MCF 10A (cell line): Measurements from ENCODE around the gene ADAMTS6. TPM values are rescaled to one million over a fixed set of nuclear protein-coding genes. Genes with fewer than 3 reads are reported as not detected.

Experiments
- BruUV-seq: library from RNA; stranded (reverse); fragments of 400-500 nt; replicated peaks from 2 replicates; lab custom pipeline; 2021; lab: Mats Ljungman, UMichigan
- CTCF ChIA-PET: fragments of 300-600 bp; sonication (Branson Sonifier 250); formaldehyde crosslinking; extraction: SDS; loops from one replicate; lab custom pipeline; 2021; ENCODE audit warnings: antibody characterized with exemption, inconsistent platforms; lab: Yijun Ruan, JAX
- POLR2A ChIA-PET: fragments of 300-600, 350-650 bp; sonication (Branson Sonifier 250); formaldehyde crosslinking; extraction: SDS; loops from one replicate; lab custom pipeline; 2020; ENCODE audit warnings: antibody characterized with exemption, inconsistent platforms; lab: Yijun Ruan, JAX
- DNase-seq: peaks from one replicate; pipeline ENCODE4 v3.0.0-alpha.2; 2018; ENCODE audit not compliant: unreplicated experiment
- H3K27ac Mint-ChIP-seq: one replicate; pipeline ENCODE4 v1.8.0; 2022; ENCODE audit warnings: mild to moderate bottlenecking, low read depth, mixed read lengths; ENCODE audit not compliant: unreplicated experiment
- H3K27me3 Mint-ChIP-seq: one replicate; pipeline ENCODE4 v1.8.0; 2022; ENCODE audit warnings: mixed read lengths; ENCODE audit not compliant: insufficient read depth, unreplicated experiment
- H3K36me3 Mint-ChIP-seq: one replicate; pipeline ENCODE4 v1.8.0; 2022; ENCODE audit warnings: mild to moderate bottlenecking, moderate library complexity, mixed read lengths; ENCODE audit not compliant: insufficient read depth, unreplicated experiment
- H3K4me1 Mint-ChIP-seq: one replicate; pipeline ENCODE4 v1.8.0; 2022; ENCODE audit warnings: mixed read lengths; ENCODE audit not compliant: insufficient read depth, unreplicated experiment
- H3K4me3 Mint-ChIP-seq: one replicate; pipeline ENCODE4 v1.8.0; 2022; ENCODE audit warnings: mild to moderate bottlenecking, moderate library complexity, mixed read lengths; ENCODE audit not compliant: unreplicated experiment
- H3K9me3 Mint-ChIP-seq: one replicate; pipeline ENCODE4 v1.8.0; 2022; ENCODE audit warnings: mixed read lengths; ENCODE audit not compliant: unreplicated experiment
- CTCF ChIP-seq: fragments of 200-600 bp; IDR thresholded peaks from one replicate; pipeline ENCODE4 v1.8.0; 2022; ENCODE audit warnings: antibody characterized with exemption, mild to moderate bottlenecking; ENCODE audit not compliant: unreplicated experiment
- intact Hi-C: fragments of 100-400 bp; cut with micrococcal nuclease; formaldehyde crosslinking; loops from 2 replicates; pipeline ENCODE4 v1.14.1; 2022
- total RNA-seq: library from RNA; stranded (reverse); gene quantifications from 2 replicates; pipeline ENCODE4 v1.2.3, GENCODE V29; 2022

ADAMTS6 gene
- total RNA-seq, 1 experiment from 2014 or later: 17.8 TPM

GRCh38 chr5:65468633-65469032 is 13.1 kb downstream of the ADAMTS6 start:
- Mint-ChIP-seq H3K27me3 (no peaks in the 10 kb centered on the region), H3K36me3 (peaks cover 7% of the 10 kb centered on the region), H3K9me3 (no peaks in the 10 kb centered on the region), H3K4me3 (no peak overlapping the region), H3K4me1 (peaks cover 9% of the 10 kb centered on the region), H3K27ac (no peak overlapping the region)
- DNase-seq: no peak
- ChIA-PET POLR2A (interaction anchor here (0.5 to 1.2 kb wide), 3 partner anchors 14 to 492 kb away, joined by 3 to 4 read pairs (median 3); no protein-coding TSS in a partner anchor), CTCF (interaction anchor here (0.7 kb wide), 1 partner anchor 17 kb away, joined by 3 read pairs; no protein-coding TSS in a partner anchor)
- no TSS peak for BruUV-seq
- intact Hi-C loops: no loop called here
- TF ChIP-seq CTCF: no peak

DNA sequence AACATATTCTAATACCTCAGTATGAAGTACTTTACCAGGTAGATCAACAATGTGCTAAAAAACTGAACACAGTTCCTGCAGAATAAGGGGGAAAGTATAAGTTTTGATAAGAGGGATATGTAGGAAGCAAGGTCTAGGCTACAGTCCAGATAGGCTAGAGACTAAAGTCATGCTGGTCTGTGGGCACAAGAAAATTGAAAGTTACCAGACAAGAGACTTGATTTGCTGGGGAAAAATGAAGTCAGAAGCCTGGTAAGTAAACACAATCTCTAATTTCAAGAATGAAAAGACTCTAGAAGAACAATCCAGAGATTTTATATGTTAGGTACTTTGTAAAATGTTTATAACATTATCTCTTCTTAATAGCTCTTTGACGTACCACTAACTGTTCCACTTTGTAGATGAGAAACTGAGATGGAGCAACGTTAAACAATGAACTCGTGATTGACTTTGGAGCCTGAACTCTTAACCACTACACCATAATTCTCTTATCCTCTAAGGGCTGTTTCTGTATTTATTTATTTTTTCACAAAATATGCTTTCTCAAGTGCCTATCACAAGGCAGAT is 19.5 kb downstream of the ADAMTS6 start:
- intact Hi-C loops: no loop called here
- BruUV-seq: no TSS peak
- no peak overlapping the region for H3K27ac Mint-ChIP-seq

DNA sequence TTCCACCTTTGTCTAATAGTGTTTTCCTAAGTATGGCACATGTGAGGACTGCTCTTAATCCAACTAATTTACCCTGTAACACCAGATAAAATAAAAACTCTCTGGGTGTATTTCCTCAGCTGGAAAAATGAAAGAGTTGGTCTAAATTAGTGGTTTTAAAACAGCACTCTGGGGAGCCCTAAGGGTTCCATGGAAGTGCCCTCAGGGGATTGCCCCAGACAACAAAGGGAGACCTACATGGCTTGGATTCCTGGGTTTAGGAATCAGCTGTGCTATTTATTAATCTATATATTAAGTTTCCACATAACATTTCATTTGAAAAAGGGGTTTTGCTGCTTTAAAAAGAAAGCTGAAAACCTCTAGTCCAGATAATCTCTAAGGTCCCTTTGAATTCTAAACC is 20.2 kb downstream of the ADAMTS6 start:
- ChIA-PET POLR2A (interaction anchor here (1.5 kb wide), 1 partner anchor 18 kb away, joined by 6 read pairs; no protein-coding TSS in a partner anchor), CTCF (interaction anchor here (0.7 kb wide), 1 partner anchor 1315 kb away, joined by 3 read pairs; no protein-coding TSS in a partner anchor)
- no peak for TF ChIP-seq CTCF
- Mint-ChIP-seq H3K4me3 (no peak overlapping the region), H3K27me3 (no peaks in the 10 kb centered on the region), H3K9me3 (no peaks in the 10 kb centered on the region), H3K27ac (no peak overlapping the region), H3K4me1 (no peaks in the 10 kb centered on the region), H3K36me3 (peaks cover 15% of the 10 kb centered on the region)
- no TSS peak for BruUV-seq
- no peak for DNase-seq
- intact Hi-C loops: no loop called here

More for the DNA sequence above, 19.5 kb downstream of the ADAMTS6 start:
- no peak overlapping the region for H3K4me3 Mint-ChIP-seq
- H3K27me3 Mint-ChIP-seq: no peaks in the 10 kb centered on the region
- peaks cover 10% of the 10 kb centered on the region for H3K36me3 Mint-ChIP-seq
- TF ChIP-seq CTCF: no peak
- ChIA-PET CTCF (interaction anchor here (0.7 to 1.9 kb wide), 2 partner anchors 20 to 1315 kb away, joined by 3 to 5 read pairs; no protein-coding TSS in a partner anchor), POLR2A (interaction anchor here (1.5 kb wide), 1 partner anchor 18 kb away, joined by 6 read pairs; no protein-coding TSS in a partner anchor)
- no peaks in the 10 kb centered on the region for H3K9me3 Mint-ChIP-seq
- no peak for DNase-seq
- no peaks in the 10 kb centered on the region for H3K4me1 Mint-ChIP-seq

DNA sequence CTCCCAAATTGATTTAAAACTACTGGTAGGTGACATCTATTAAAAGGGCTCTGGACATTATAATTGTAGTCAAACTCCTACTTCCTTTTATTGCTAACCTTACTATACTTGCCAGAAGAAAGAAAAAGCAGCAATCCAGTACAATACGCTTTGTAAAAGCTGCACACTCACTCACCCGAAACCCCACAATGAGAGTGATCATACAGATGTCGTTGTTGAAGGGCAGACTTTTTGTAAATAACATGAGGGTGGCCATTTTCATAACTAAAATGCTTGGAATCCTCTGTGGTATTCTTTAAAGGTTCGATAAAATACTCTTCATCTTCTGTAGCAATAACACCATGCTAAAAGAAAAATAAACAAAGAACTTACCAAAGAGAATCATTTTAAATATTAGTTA is 21.7 kb downstream of the ADAMTS6 start:
- H3K27me3 Mint-ChIP-seq: no peaks in the 10 kb centered on the region
- DNase-seq: no peak
- intact Hi-C loops: no loop called here
- H3K4me3 Mint-ChIP-seq: no peak overlapping the region
- no TSS peak for BruUV-seq
- ChIA-PET CTCF (interaction anchor here (0.6 to 1.0 kb wide), 3 partner anchors 19 to 473 kb away, joined by 3 to 4 read pairs (median 3); no protein-coding TSS in a partner anchor), POLR2A (interaction anchor here (1.0 kb wide), 1 partner anchor 23 kb away, joined by 3 read pairs; no protein-coding TSS in a partner anchor)
- peaks cover 15% of the 10 kb centered on the region for H3K36me3 Mint-ChIP-seq
- no peak overlapping the region for H3K27ac Mint-ChIP-seq
- no peak for TF ChIP-seq CTCF
- no peaks in the 10 kb centered on the region for H3K4me1 Mint-ChIP-seq
- H3K9me3 Mint-ChIP-seq: no peaks in the 10 kb centered on the region
